Measurements from ENCODE around the gene DEPDC4.
A peak's percentile ranks its signal among the peaks of the same experiment; 100 is the strongest.

DEPDC4 gene

DNA sequence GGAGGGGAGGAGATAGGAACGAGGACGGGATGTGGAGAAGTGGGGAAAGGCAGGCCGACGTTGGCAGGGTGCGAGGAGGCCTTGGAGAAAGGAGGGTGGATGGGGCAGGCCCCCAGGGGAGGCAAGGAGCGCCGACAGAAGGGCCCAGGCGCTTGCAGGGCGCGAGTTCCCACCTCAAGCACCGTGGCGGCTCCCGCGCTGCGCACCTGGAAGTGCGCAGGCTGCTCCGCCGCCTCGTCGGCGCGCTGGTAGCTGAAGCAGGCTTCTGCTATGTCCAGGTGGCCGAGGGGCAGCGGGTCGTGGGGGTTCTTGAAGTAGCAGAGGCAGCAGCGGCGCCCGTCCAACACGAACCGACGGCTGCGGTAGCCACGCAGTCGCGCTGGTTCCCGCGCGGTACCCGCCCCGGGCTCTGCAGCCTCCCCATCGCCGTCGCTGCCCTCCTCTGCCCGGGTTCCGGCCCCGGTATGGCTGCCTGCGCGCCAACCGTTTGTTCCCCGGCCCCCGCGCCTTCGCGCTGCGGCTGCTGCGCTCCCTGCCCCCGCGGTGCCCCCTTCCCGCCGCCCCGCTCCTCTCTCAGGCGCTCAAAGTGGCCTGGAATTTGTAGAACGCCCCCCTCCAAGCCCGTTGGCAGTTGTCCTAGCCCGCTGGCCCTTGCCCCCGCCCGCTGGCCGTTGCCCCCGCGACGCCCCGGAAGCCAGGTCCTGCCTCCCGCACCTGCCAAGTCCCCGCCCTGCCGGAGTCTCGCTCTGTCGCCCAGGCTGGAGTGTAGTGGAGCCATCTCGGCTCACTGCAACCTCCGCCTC is 67.3 kb downstream of the DEPDC4 start:
- TF ChIP-seq, protein P1, sequence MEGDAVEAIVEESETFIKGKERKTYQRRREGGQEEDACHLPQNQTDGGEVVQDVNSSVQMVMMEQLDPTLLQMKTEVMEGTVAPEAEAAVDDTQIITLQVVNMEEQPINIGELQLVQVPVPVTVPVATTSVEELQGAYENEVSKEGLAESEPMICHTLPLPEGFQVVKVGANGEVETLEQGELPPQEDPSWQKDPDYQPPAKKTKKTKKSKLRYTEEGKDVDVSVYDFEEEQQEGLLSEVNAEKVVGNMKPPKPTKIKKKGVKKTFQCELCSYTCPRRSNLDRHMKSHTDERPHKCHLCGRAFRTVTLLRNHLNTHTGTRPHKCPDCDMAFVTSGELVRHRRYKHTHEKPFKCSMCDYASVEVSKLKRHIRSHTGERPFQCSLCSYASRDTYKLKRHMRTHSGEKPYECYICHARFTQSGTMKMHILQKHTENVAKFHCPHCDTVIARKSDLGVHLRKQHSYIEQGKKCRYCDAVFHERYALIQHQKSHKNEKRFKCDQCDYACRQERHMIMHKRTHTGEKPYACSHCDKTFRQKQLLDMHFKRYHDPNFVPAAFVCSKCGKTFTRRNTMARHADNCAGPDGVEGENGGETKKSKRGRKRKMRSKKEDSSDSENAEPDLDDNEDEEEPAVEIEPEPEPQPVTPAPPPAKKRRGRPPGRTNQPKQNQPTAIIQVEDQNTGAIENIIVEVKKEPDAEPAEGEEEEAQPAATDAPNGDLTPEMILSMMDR (IDR thresholded peaks at IDR 0.05; ENCODE audit: borderline replicate concordance, insufficient read depth, low read depth, low read length), result no peak
- H3K4me3 ChIP-seq (ENCODE audit: low read depth, low read length), result peak overlapping the region; percentile 82

DNA sequence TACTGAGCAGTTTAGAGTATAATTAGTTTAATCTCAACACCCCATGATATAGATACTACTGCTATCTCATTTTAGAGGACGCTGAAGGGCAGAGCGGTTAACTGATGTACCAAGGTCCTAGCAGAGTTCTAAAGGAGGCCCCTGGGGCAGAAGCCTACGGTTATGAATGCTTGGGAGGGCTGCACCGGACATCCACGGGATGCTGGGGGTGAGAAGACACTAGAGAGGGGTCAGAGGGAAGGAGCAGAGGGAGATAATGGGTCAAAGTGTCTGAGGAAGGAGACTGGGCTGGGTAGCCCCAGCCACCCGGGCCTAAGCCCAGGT is 67.9 kb downstream of the DEPDC4 start:
- TF ChIP-seq, protein P1 (IDR thresholded peaks at IDR 0.05; ENCODE audit: borderline replicate concordance, insufficient read depth, low read depth, low read length), result no peak
- H3K4me3 ChIP-seq (ENCODE audit: low read depth, low read length), result peak overlapping the region; percentile 82

DNA sequence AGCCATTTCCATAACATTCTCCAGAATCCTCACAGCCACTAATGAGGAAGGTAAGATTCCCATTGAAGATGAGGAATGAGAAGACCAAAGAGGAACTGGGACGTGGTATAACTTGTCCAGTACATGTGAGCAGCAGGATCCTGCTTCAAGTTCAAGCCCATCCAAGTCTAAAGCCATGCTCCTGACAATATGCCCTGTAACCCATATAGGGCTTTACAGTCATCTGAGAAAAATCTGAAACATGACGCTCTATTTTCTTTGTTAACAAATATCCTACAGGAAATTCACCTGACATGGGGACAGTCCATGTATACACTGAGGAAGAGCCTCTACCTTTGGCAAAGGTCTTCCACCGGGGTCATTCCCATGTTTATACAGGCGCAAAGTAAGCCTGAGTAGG is 69.4 kb downstream of the DEPDC4 start:
- TF ChIP-seq, protein P1 (IDR thresholded peaks at IDR 0.05; ENCODE audit: borderline replicate concordance, insufficient read depth, low read depth, low read length), result no peak
- H3K4me3 ChIP-seq (ENCODE audit: low read depth, low read length), result no peak overlapping the region

DNA sequence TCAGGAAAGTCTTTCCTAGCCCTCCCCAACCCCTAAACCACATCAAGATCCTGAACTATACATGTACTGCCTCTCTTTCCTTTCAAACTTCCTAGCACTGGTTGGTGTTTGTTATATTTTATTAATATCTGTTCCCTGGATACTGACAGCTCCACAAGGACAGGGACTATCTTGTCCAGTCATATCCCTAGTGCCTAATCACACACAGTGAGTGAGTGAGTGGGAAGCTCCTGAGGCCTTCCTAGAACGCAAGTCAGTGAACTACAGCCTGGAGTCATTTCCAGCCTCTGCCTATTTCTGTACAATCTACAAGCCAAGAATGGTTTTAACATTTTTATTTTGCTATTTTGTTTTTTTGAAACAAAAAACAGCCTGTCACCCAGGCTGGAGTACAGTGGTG is 73.8 kb downstream of the DEPDC4 start:
- H3K4me3 ChIP-seq (ENCODE audit: low read depth, low read length), result no peak overlapping the region
- TF ChIP-seq, protein P1 (IDR thresholded peaks at IDR 0.05; ENCODE audit: borderline replicate concordance, insufficient read depth, low read depth, low read length), result no peak
